Fibroblast of skin of right biceps (primary cell): ENCODE measurements around the gene SLC13A3.

Experiments
- DNase-seq: peaks from one replicate; pipeline ENCODE4 v3.0.0-alpha.2; 2013

The SLC13A3 gene

GRCh38 chr20:46631874-46632446 lies 19.3 kb downstream of the SLC13A3 start:
- DNase-seq = no peak

DNA sequence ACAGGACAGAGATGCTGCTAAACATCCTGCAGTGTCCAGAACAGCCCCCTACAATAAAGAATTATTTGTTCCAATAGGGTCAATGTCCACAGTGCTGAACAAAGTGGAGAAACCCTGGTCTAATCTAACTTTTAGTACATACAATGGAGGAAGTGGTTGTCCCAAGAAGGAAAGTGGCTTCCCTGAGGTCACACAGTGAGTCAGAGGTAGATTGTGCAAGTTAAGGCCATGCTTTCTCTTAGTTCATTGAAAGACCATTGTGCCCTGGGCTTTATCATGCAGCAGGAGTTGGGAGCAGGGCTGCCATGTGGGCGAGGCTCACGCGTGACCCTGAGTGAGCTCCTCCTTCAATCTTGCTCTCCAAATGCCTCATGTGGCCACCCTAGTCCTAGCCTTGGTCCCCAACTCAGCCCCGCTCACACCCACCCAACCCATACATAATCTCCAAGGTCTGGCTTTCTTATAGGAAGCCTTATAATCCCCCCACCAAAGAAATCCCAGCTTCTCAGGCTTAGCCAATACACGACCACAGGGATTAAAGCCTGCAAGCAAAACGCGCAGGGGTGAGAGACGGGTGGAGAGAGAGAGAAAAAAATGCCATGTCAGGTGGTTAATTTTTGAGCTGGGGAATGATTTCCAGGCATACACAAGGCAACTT lies 19.9 kb downstream of the SLC13A3 start:
- no peak for DNase-seq

DNA sequence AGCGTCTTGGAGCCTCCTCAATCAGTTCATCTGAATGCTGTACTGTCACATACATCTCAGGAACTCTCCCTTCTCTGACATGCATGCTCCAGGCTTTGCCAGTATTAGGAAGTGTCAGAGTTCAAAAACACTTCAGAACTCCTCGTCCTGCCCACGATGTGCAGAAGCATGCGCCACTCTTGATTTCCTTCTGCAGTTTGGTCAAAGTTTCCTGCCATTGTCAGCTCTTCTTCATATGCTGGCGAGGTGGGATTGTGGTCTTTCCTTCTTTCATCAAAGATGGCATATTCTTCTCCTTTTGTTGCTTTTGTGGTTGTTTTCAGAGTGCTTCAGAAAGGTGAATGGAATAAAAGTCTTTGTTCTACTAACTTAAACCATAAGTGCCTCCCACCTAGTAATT lies 21.0 kb downstream of the SLC13A3 start:
- DNase-seq = no peak

DNA sequence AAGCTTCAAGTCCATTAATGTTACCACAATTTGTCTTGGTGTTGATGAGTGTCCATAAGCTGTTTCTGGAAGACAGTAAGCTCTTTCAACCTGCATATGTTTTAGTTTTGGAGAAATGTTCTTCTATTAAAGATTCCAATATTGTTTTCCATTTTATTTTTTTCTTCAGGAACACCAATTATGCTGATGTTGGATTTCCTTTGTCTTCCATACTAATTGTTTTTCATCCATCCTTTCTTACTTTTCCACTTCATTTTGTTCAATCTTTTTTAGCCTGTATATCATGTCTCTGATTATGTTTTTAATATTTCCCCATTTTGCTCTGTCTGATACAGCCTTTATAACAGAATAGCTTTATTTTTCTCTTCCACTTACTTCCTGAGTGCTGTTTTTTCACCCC lies 21.9 kb downstream of the SLC13A3 start:
- no peak for DNase-seq

GRCh38 chr20:46627234-46627633 lies 24.0 kb downstream of the SLC13A3 start:
- DNase-seq = no peak

- no peak for DNase-seq
These were observed 24.5 kb downstream of the SLC13A3 start for GRCh38 chr20:46626758-46627157.

DNA sequence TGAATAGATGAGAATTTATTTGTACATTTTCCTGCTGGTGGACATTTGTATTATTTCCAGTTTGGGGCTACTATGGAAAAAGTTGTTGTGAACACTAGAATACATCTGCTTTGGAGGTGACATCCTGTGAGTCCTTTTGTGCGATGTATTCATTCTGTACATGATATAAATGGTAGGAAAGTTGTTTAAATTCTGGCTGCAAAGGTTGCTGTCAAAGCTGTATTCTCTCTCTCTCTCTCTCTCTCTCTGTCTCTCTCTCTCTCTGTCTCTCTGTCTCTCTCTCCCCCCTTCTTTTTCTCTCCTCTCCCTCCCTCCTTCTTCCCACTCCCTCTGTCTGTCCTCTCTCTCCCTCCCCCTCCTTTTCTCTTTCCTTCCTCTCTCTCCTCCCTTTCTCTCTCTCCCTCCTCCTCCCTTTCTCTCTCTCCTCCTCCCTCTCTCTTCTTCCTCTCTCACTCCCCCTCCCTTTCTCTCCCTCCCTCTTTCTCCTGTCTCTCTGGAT lies 25.3 kb downstream of the SLC13A3 start:
- no peak for DNase-seq

DNA sequence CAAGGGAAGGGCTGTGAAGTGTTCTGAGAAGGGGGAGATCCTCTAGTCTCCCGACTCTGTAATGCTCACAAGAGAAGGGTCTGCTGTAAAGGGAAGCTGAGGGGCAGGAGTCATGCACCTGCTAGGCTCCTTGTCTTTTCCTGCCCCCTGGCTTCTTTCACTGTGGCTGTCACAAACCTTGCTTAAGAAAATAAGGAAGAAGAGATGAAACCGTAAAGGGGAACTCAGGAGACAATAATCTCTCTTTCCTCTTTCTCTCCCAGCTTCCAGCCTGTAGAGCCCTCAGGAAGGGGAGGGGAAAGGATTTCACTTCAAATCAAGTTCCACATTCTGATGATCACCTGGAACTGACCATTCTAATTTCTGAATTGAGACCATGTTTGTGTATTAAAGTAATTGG lies 26.3 kb downstream of the SLC13A3 start:
- no peak for DNase-seq

- no peak for DNase-seq
These were observed 29.1 kb downstream of the SLC13A3 start for GRCh38 chr20:46622165-46622564.

DNA sequence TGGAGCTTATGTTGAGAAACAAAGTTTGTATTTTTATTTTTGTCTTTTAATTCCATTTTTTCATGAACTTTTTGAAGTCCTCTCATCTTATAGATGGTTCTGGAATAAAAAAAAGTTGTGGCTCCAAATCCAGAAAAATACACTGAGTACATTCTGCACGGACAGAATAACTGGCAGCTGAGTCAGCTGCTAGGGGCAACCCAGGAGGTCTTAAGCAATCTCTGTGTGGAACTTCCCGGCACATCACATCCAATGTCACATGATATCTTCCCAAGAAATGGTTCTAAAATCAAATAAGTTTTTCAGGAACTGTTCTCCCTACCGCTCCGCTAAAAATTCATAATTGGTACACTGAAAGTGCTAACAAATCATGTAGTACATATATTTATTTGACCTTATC lies 29.8 kb downstream of the SLC13A3 start:
- DNase-seq = peak; percentile 49

GRCh38 chr20:46619445-46619844 lies 31.8 kb downstream of the SLC13A3 start:
- no peak for DNase-seq

- no peak for DNase-seq
These were observed 32.8 kb downstream of the SLC13A3 start for GRCh38 chr20:46618316-46619100.

DNA sequence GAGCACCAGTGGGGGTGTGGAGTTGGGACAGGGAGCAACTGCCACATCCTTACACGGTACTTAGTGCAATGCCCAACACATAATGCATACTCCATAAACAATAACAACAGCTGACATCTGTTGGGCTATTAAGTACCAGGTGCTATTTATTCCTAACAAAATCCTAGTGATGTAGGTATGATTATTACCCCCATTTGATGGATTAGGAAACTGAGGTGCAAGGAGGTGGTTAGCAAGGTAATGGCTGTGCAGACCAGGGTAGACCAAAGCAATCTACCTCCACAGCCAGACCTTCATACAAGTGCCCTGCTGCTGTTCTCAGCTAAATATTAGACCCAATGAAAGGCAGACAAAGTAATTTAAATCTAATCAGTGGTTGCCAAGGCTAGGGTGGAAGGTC lies 36.8 kb downstream of the SLC13A3 start:
- no peak for DNase-seq

- no peak for DNase-seq
These were observed 41.1 kb downstream of the SLC13A3 start for GRCh38 chr20:46610145-46610544.

DNA sequence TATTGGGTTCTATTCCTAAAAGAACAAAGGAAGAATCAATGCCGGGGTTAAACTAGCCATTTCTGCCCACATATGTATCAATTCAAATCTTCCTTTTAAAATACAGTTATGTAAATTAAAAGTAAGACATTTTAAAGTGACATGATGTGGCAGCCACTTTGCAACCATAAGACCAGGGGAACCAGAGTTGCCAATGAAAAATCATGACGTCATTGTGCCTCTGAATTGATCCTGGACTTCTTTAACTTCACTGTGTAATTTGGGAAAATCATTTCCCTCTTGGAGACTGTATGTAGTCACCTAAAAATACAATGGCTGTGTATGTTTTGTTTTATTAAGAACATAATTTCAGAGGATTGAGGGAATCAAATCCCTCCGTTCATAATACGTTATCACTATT lies 42.2 kb downstream of the SLC13A3 start:
- no peak for DNase-seq

DNA sequence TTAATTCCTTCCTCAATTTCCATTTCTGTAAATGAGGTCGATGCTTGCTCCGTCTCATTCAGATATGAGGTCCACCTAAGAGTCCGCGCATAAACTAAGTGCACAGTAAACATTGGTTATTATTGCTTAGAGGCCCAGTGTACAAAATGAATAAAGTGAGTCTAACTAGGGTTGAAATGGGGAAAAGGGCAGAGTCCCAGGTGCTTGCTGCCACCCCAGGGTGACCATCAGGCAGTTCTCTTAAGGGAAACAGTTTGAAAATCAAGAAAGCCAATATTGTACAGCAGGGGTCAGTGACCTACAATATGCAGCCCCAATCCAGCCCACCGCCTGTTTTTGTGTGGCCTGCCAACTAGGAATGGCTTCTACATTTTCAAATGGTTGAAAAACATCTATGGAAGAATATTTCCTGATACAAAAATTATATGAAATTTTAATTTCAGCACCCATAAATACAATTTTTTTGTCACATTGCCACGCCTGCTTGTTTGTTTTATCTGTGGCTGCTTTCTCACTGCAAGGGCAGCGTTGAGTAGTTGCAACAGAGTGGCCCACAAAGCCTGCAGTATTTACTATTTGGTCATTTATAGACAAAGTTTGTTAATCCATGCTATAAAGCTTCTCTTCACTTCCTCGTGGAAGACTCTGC lies 43.3 kb downstream of the SLC13A3 start:
- no peak for DNase-seq

GRCh38 chr20:46607191-46607848 lies 43.9 kb downstream of the SLC13A3 start:
- DNase-seq = no peak

- DNase-seq = no peak
These were observed 44.5 kb downstream of the SLC13A3 start for GRCh38 chr20:46606817-46607190.

DNA sequence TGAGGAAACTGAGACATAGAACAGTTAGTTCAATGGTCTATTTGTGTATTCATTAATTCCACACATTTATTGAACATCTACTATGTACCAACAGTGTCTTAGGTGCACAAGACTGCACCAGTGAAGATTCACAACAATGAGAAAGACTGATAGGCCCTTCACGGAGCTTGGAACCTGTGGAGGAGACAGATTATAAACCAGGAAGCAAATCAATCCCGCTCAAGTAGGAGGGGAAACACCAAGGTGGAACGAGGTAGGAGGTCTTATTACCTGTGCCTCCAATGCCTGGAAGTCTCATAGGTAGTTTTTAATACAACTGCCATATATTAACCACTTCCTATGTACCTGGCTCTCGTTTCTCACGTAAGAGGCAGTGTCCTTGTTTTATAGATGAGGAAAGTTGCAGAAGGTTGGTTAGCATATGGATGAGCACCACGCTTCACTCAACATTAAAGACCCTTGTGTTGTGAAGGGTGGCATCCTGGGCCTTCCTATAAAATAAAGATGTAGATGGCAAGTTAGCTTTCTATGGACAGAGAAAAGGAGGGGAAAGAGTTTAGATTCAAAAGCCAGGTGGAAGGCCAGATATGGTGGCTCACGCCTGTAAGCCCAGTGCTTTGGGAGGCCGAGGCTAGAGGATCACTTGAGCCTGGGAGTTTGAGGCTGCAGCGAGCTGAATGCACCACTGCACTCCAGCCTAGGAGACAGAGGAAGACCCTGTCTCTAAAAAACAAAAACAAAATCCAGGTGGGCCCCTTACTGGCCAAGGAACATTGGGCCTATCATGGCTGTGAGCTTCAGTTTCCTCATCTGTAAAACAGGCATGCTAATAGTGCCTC lies 45.1 kb downstream of the SLC13A3 start:
- DNase-seq = no peak

GRCh38 chr20:46605181-46605580 lies 46.1 kb downstream of the SLC13A3 start:
- DNase-seq = no peak

GRCh38 chr20:46604551-46605133 lies 46.6 kb downstream of the SLC13A3 start:
- DNase-seq = no peak

DNA sequence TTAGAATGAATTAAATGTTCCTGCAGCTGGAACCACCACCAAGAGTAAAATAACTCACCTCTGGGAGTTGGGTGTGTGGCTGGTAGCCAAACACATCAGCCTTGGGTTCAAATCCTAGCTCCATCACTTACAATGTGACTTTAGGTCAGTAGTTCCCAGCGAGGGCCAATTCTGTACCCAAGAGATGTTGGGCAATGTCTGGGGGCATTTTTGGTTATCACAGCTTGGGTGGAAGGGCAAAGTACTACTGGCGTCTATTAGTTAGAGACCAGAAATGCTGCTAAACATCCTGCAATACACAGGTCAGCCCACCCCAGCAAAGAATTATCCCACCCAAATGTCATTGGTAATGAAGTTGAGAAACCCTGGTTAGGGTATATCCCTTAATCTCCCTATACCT lies 48.8 kb downstream of the SLC13A3 start:
- no peak for DNase-seq
